GM23338 (cell line): ENCODE data around the gene ZNF460. TPM values are rescaled to one million over a fixed set of nuclear protein-coding genes. Genes with fewer than 3 reads are reported as not detected.

Experiments
- ATAC-seq: fragments of 200-7000 bp; cut with Tn5 transposase; 3 replicates; pipeline ENCODE4 v1.9.1; 2020
- DNase-seq: peaks from one replicate; pipeline ENCODE4 v3.0.0-alpha.2; 2015; ENCODE audit warnings: low spot score
- H2AFZ ChIP-seq: fragments of 200-600 bp; sonication (generic); 2 replicates; pipeline ENCODE4 v1.8.0; 2016; ENCODE audit warnings: antibody characterized with exemption, mild to moderate bottlenecking, moderate library complexity
- H3F3A ChIP-seq: fragments of 200-600 bp; sonication (generic); replicated peaks from 2 replicates; pipeline ENCODE4 v1.8.0; 2017; ENCODE audit warnings: antibody characterized with exemption, mixed run types, low read depth
- H3K27ac ChIP-seq: fragments of 200-600 bp; sonication (generic); 2 replicates; pipeline ENCODE4 v1.6.1; 2016; ENCODE audit warnings: low read depth
- H3K27me3 ChIP-seq: fragments of 200-600 bp; sonication (generic); 2 replicates; pipeline ENCODE4 v1.8.0; 2016; ENCODE audit warnings: mild to moderate bottlenecking, mixed run types, moderate library complexity; ENCODE audit not compliant: insufficient read depth
- H3K36me3 ChIP-seq: fragments of 200-600 bp; sonication (generic); 2 replicates; pipeline ENCODE4 v1.8.0; 2016; ENCODE audit warnings: mild to moderate bottlenecking; ENCODE audit not compliant: insufficient read depth
- H3K4me1 ChIP-seq: fragments of 200-600 bp; sonication (generic); 2 replicates; pipeline ENCODE4 v1.8.0; 2016; ENCODE audit warnings: mild to moderate bottlenecking, moderate library complexity; ENCODE audit not compliant: insufficient read depth
- H3K4me2 ChIP-seq: fragments of 200-600 bp; sonication (generic); 2 replicates; pipeline ENCODE4 v1.7.1; 2017; ENCODE audit warnings: mixed run types
- H3K4me3 ChIP-seq: fragments of 200-600 bp; sonication (generic); 2 replicates; pipeline ENCODE4 v1.6.1; 2016; ENCODE audit warnings: mixed run types
- H3K79me2 ChIP-seq: fragments of 200-600 bp; sonication (generic); replicated peaks from 2 replicates; pipeline ENCODE4 v1.8.0; 2017; ENCODE audit warnings: mild to moderate bottlenecking; ENCODE audit not compliant: insufficient read depth
- H3K9me2 ChIP-seq: fragments of 200-600 bp; sonication (generic); 2 replicates; pipeline ENCODE4 v1.8.0; 2017; ENCODE audit not compliant: insufficient read depth
- H4K20me1 ChIP-seq: fragments of 200-600 bp; sonication (generic); replicated peaks from 2 replicates; pipeline ENCODE4 v1.8.0; 2017; ENCODE audit warnings: mild to moderate bottlenecking; ENCODE audit not compliant: insufficient read depth
- H3K27ac Mint-ChIP-seq: 2 replicates; pipeline ENCODE4 v1.8.0; 2020; ENCODE audit warnings: inconsistent platforms, mild to moderate bottlenecking, moderate library complexity, mixed read lengths
- H3K27me3 Mint-ChIP-seq: 3 replicates; pipeline ENCODE4 v1.8.0; 2022; ENCODE audit warnings: low read depth, mild to moderate bottlenecking, moderate library complexity, mixed read lengths, inconsistent platforms; ENCODE audit not compliant: insufficient read depth, poor library complexity
- H3K36me3 Mint-ChIP-seq: 3 replicates; pipeline ENCODE4 v1.8.0; 2021; ENCODE audit warnings: low read depth, mild to moderate bottlenecking, inconsistent platforms, moderate library complexity, mixed read lengths
- H3K4me1 Mint-ChIP-seq: 3 replicates; pipeline ENCODE4 v1.8.0; 2020; ENCODE audit warnings: mild to moderate bottlenecking, inconsistent platforms, mixed read lengths
- H3K4me3 Mint-ChIP-seq: 3 replicates; pipeline ENCODE4 v1.8.0; 2021; ENCODE audit warnings: moderate library complexity, mild to moderate bottlenecking, inconsistent platforms, mixed read lengths
- H3K9me3 Mint-ChIP-seq: 3 replicates; pipeline ENCODE4 v1.8.0; 2020; ENCODE audit warnings: moderate library complexity, mild to moderate bottlenecking, inconsistent platforms, mixed read lengths
- CREB1 ChIP-seq: fragments of 250-450 bp; sonication (Bioruptor Pico); IDR thresholded peaks from 2 replicates; pipeline ENCODE4 v1.5.0; 2020; ENCODE audit warnings: low read depth, mild to moderate bottlenecking, moderate library complexity
- JUNB ChIP-seq: IDR thresholded peaks from one replicate; pipeline ENCODE4 v1.6.1; 2016; ENCODE audit warnings: antibody characterized with exemption; ENCODE audit not compliant: unreplicated experiment
- NANOG ChIP-seq: IDR thresholded peaks from 2 replicates; pipeline ENCODE4 v1.6.1; 2016; ENCODE audit warnings: antibody characterized with exemption, borderline replicate concordance
- POLR2AphosphoS5 ChIP-seq: IDR thresholded peaks from 2 replicates; pipeline ENCODE4 v1.6.1; 2016; ENCODE audit warnings: antibody characterized with exemption, low read depth
- STAT1 ChIP-seq: IDR thresholded peaks from one replicate; pipeline ENCODE4 v1.6.1; 2016; ENCODE audit warnings: antibody characterized with exemption; ENCODE audit not compliant: unreplicated experiment
- ZNF114 ChIP-seq: fragments of 250-450 bp; sonication (Bioruptor Pico); IDR thresholded peaks from 2 replicates; pipeline ENCODE4 v1.5.0; 2020; ENCODE audit warnings: mild to moderate bottlenecking, moderate library complexity
- ZNF331 ChIP-seq: fragments of 250-450 bp; sonication (Bioruptor Pico); IDR thresholded peaks from 2 replicates; pipeline ENCODE4 v1.5.0; 2020; ENCODE audit warnings: low read depth, mild to moderate bottlenecking, moderate library complexity
- polyA plus RNA-seq: library from polyadenylated mRNA; unstranded; fragments of >200 nt; fragmentation: Nextera tagmentation; extraction: Ambion mirVana; gene quantifications from 2 replicates; pipeline ENCODE4 v1.2.1, GENCODE V29; 2016
- total RNA-seq: library from RNA; depleted of rRNA; stranded (reverse); fragments of >200 nt; shearing (Covaris generic); gene quantifications from 2 replicates; pipeline ENCODE4 v1.2.3, GENCODE V29; 2014
- TF ChIP-seq, protein P1 (sequence below): IDR thresholded peaks from one replicate; pipeline ENCODE4 v1.6.1; 2018; ENCODE audit warnings: antibody characterized with exemption; ENCODE audit not compliant: unreplicated experiment
- TF ChIP-seq, protein P2 (sequence below): IDR thresholded peaks from 2 replicates; pipeline ENCODE4 v1.6.1; 2016; ENCODE audit warnings: antibody characterized with exemption
- TF ChIP-seq, protein P3 (sequence below), 2 experiments: fragments of 200-600 bp in 1 of 2; sonication (generic) in 1 of 2; conservative IDR thresholded peaks; 2 replicates each; pipeline versions ENCODE4 v1.5.1 to v1.6.1; 2016 to 2017; ENCODE audit warnings: antibody characterized with exemption in 2 of 2, low read depth in 2 of 2, mild to moderate bottlenecking in 2 of 2, moderate library complexity in 1 of 2

Gene ZNF460
- total and polyA plus RNA-seq, 2 experiments from 2014 or later, result 3.4 to 81.7 TPM

DNA sequence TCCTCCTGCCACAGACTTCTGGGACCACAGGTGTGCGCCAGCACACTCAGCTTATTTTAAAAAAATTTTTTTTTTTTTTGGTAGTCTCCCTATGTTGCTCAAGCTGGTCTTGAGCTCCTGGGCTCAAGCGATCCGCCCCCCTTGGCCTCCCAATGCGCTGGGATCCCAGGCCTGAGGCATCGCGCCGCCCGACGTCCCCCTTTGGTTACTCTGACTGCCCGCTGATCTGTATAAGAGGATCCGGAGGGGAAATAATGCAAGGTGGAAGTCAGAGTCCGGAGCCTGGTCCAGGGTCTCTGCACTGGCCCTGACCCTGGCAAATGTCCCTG is 40.3 kb upstream of the ZNF460 start (continued):
- no peak for TF ChIP-seq STAT1
- TF ChIP-seq JUNB, result no peak
- no peak for TF ChIP-seq ZNF114
- no peak for TF ChIP-seq NANOG
- TF ChIP-seq, protein P1, sequence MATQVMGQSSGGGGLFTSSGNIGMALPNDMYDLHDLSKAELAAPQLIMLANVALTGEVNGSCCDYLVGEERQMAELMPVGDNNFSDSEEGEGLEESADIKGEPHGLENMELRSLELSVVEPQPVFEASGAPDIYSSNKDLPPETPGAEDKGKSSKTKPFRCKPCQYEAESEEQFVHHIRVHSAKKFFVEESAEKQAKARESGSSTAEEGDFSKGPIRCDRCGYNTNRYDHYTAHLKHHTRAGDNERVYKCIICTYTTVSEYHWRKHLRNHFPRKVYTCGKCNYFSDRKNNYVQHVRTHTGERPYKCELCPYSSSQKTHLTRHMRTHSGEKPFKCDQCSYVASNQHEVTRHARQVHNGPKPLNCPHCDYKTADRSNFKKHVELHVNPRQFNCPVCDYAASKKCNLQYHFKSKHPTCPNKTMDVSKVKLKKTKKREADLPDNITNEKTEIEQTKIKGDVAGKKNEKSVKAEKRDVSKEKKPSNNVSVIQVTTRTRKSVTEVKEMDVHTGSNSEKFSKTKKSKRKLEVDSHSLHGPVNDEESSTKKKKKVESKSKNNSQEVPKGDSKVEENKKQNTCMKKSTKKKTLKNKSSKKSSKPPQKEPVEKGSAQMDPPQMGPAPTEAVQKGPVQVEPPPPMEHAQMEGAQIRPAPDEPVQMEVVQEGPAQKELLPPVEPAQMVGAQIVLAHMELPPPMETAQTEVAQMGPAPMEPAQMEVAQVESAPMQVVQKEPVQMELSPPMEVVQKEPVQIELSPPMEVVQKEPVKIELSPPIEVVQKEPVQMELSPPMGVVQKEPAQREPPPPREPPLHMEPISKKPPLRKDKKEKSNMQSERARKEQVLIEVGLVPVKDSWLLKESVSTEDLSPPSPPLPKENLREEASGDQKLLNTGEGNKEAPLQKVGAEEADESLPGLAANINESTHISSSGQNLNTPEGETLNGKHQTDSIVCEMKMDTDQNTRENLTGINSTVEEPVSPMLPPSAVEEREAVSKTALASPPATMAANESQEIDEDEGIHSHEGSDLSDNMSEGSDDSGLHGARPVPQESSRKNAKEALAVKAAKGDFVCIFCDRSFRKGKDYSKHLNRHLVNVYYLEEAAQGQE, result no peak
- TF ChIP-seq POLR2AphosphoS5, result no peak
- TF ChIP-seq ZNF331 (CRISPR knock-in tag), result no peak
- TF ChIP-seq, protein P2, sequence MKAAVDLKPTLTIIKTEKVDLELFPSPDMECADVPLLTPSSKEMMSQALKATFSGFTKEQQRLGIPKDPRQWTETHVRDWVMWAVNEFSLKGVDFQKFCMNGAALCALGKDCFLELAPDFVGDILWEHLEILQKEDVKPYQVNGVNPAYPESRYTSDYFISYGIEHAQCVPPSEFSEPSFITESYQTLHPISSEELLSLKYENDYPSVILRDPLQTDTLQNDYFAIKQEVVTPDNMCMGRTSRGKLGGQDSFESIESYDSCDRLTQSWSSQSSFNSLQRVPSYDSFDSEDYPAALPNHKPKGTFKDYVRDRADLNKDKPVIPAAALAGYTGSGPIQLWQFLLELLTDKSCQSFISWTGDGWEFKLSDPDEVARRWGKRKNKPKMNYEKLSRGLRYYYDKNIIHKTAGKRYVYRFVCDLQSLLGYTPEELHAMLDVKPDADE, result no peak
- TF ChIP-seq, protein P3, sequence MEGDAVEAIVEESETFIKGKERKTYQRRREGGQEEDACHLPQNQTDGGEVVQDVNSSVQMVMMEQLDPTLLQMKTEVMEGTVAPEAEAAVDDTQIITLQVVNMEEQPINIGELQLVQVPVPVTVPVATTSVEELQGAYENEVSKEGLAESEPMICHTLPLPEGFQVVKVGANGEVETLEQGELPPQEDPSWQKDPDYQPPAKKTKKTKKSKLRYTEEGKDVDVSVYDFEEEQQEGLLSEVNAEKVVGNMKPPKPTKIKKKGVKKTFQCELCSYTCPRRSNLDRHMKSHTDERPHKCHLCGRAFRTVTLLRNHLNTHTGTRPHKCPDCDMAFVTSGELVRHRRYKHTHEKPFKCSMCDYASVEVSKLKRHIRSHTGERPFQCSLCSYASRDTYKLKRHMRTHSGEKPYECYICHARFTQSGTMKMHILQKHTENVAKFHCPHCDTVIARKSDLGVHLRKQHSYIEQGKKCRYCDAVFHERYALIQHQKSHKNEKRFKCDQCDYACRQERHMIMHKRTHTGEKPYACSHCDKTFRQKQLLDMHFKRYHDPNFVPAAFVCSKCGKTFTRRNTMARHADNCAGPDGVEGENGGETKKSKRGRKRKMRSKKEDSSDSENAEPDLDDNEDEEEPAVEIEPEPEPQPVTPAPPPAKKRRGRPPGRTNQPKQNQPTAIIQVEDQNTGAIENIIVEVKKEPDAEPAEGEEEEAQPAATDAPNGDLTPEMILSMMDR (conservative IDR thresholded peaks at IDR 0.05; ENCODE audit: low read depth in 2 of 2), result no peak

DNA sequence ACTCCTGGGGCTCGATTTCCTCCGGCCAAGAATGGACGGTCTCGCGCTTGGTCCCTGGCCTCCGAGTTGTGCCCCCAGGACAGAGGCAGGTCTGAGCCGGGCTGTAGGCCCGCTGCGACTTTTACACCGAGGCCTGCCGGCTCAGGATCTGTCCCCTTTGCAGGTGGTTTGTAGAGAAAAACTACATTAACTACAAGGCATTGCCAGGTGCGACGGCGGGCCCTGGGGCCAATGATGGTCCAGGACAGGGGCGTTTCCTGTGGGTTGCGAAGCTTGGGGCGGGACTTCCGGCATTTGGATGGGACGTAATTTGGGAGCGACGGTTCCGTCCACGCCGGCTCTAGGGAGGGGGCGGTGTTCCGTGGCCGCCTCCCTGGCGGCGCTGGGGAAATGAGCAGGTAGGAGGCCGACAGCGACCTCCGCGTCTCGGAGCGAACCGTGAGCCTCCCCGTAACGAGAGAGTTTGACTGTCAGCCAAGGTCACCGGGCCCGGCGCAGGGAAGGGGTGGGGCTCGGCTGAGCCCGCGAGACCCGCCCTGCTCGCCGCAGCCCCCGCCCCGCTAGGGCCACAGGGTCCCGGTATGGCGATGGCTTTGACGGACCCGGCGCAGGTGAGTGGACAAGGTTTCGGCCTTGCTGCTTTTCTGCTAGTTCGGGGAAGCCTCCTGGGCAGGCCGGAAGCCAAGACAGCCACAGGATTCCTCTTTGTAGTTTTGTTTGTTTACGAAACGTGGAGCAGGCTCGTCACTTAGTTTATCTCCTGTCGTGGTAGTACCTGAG is 39.8 kb upstream of the ZNF460 start, which contains the start of gene ZNF805:
Gene ZNF805, plus strand, starts transcription at position 322 of the 780 bp plus-strand sequence. Its CDS starts 260 bp downstream, at position 582.
- DNase-seq (peak; percentile 99), ATAC-seq (peak; percentile 97)
- Histone ChIP-seq H3K4me3 (peak within 1 kb of the TSS; percentile 99), H3K27ac (peak within 1 kb of the TSS; percentile 85), H3K4me1 (no peaks in the 10 kb centered on the region; the same call in 1 of the 2 replicates), H2AFZ (peak within 1 kb of the TSS; percentile 97), H3K36me3 (no peaks in the 10 kb centered on the region; the same call in 1 of the 2 replicates), H3K9me2 (peaks cover 6% of the 10 kb centered on the region; the same call in 1 of the 2 replicates), H4K20me1 (peaks cover 8% of the 10 kb centered on the region), H3K4me2 (peak within 1 kb of the TSS; percentile 99), H3K79me2 (peaks cover 30% of the 10 kb centered on the region), H3K27me3 (no peaks in the 10 kb centered on the region), H3F3A (no peaks in the 10 kb centered on the region; the same call in 1 of the 2 replicates)
- Mint-ChIP-seq H3K4me1 (peaks cover 8% of the 10 kb centered on the region; the same call in 2 of the 3 replicates), H3K4me3 (peak within 1 kb of the TSS; percentile 97), H3K9me3 (no peaks in the 10 kb centered on the region), H3K36me3 (peaks cover 11% of the 10 kb centered on the region), H3K27me3 (peaks cover 6% of the 10 kb centered on the region), H3K27ac (peak within 1 kb of the TSS; percentile 98)
- TF ChIP-seq, protein P2, result peak; percentile 97
- TF ChIP-seq, protein P1, result no peak
- TF ChIP-seq CREB1 (CRISPR knock-in tag) (peak; percentile 98), ZNF331 (CRISPR knock-in tag) (no peak), POLR2AphosphoS5 (peak; percentile 68)
- TF ChIP-seq, protein P3 (conservative IDR thresholded peaks at IDR 0.05; ENCODE audit: low read depth in 2 of 2), result no peak
